ENCODE data around the gene UGGT1. TPM values are rescaled to one million over a fixed set of nuclear protein-coding genes. Genes with fewer than 3 reads are reported as not detected.

Gene UGGT1
- total and polyA plus RNA-seq, 10 donors = 4.0 to 64.6 (median 48.1) TPM

DNA sequence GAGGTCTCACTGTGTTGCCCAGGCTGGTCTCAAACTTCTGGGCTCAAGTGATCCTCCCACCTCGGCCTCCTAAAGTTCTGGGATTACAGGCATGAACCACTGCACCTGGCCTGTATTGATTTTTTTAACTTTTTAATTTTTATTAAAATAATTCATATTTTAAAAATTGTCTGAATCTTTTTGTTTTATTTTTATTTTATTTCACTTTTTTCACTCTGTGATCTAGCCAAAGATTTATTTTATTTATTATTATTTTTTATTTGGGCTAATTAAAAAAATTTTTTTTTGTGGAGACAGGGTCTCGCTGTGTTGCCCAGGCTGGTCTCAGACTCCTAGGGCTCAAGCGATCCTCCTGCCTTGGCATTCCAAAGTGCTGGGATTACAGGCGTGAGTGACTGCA, 14.1 kb downstream of the UGGT1 start:
- 96 to 99% (median 98%) methylated on average over 4 of the region's 4 CpGs for WGBS, 5 donors
- H3K27me3 ChIP-seq (replicated peaks in 1 of 7) = no peaks in the 10 kb centered on the region
- H3K4me3 ChIP-seq = no peak overlapping the region
- no peak for TF ChIP-seq POLR2AphosphoS5 (IDR thresholded peaks at IDR 0.05)
- no peak for TF ChIP-seq POLR2A (IDR thresholded peaks at IDR 0.05)
- TF ChIP-seq, protein P1, sequence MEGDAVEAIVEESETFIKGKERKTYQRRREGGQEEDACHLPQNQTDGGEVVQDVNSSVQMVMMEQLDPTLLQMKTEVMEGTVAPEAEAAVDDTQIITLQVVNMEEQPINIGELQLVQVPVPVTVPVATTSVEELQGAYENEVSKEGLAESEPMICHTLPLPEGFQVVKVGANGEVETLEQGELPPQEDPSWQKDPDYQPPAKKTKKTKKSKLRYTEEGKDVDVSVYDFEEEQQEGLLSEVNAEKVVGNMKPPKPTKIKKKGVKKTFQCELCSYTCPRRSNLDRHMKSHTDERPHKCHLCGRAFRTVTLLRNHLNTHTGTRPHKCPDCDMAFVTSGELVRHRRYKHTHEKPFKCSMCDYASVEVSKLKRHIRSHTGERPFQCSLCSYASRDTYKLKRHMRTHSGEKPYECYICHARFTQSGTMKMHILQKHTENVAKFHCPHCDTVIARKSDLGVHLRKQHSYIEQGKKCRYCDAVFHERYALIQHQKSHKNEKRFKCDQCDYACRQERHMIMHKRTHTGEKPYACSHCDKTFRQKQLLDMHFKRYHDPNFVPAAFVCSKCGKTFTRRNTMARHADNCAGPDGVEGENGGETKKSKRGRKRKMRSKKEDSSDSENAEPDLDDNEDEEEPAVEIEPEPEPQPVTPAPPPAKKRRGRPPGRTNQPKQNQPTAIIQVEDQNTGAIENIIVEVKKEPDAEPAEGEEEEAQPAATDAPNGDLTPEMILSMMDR (IDR thresholded peaks at IDR 0.05 in 8 of 11, conservative IDR thresholded peaks at IDR 0.05 in 3 of 11) = no peak
- DNase-seq = no peak
- H3K9me3 ChIP-seq = no peaks in the 10 kb centered on the region
- H3K27ac ChIP-seq = no peak overlapping the region
- peaks cover 0 to 100% (median 45%) of the 10 kb centered on the region in 6 donors for H3K36me3 ChIP-seq
- peaks cover 0 to 24% (median 0%) of the 10 kb centered on the region in 6 donors for H3K4me1 ChIP-seq
- intact Hi-C loops (cut with DNase I; ENCODE audit: low total_unique reads) = no loop called here

DNA sequence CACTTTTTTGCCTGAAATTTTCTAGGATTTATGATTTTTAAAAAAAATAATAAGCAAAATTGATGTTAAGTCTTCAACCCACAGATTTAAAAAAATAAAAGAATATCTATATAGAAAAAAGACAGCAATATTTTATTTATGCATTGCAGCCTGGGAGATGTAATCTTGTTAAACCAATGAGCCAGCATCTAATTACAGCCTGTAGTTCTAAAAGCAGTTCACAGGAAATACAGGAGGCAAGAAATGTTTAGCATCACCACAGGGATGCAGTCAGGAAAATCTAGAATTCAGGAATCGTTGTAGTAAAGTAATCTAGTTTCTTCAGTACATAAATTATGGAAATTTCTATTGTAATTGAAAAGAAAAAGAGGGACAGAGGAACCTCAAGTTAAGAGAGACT, 17.2 kb downstream of the UGGT1 start:
- no peak overlapping the region for H3K27ac ChIP-seq
- H3K9me3 ChIP-seq = no peaks in the 10 kb centered on the region
- DNase-seq = no peak
- WGBS, 5 donors = 81 to 100% (median 91%) methylated on average over 1 of the region's 1 CpG
- peaks cover 3 to 100% (median 51%) of the 10 kb centered on the region in 6 donors for H3K36me3 ChIP-seq
- no peaks in the 10 kb centered on the region for H3K27me3 ChIP-seq (replicated peaks in 1 of 7)
- peaks cover 0 to 16% (median 0%) of the 10 kb centered on the region in 6 donors for H3K4me1 ChIP-seq
- intact Hi-C loops (cut with DNase I; ENCODE audit: low total_unique reads) = no loop called here
- H3K4me3 ChIP-seq = no peak overlapping the region
- no peak for TF ChIP-seq POLR2AphosphoS5 (IDR thresholded peaks at IDR 0.05)
- no peak for TF ChIP-seq POLR2A (IDR thresholded peaks at IDR 0.05)
- TF ChIP-seq, protein P1 (IDR thresholded peaks at IDR 0.05 in 8 of 11, conservative IDR thresholded peaks at IDR 0.05 in 3 of 11) = no peak

DNA sequence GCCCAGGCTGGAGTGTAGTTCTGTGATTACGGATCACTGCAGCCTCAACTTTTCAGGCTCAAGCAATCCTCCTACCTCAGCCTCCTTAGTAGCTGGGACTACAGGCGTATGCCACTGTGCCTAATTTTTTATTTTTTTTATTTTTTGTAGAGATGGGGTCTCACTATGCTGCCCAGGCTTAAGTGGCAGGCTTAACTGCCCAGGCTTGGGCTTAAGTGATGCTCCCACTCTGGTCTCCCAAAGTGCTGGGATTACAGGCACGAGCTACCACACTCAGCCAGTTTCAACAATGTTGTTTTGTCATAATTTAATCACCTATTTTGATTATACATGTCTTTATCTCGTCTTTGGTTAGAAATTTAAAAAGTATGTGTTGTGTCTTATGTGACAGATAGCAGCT, 18.2 kb downstream of the UGGT1 start:
- WGBS, 5 donors = 94 to 98% (median 95%) methylated on average over 4 of the region's 4 CpGs
- Histone ChIP-seq H3K36me3 (peaks cover 3 to 97% (median 57%) of the 10 kb centered on the region in 6 donors), H3K4me3 (no peak overlapping the region), H3K27ac (no peak overlapping the region), H3K9me3 (no peaks in the 10 kb centered on the region), H3K27me3 (replicated peaks in 1 of 7) (no peaks in the 10 kb centered on the region), H3K4me1 (peaks cover 0 to 6% (median 0%) of the 10 kb centered on the region in 6 donors)
- TF ChIP-seq, protein P1 (IDR thresholded peaks at IDR 0.05 in 8 of 11, conservative IDR thresholded peaks at IDR 0.05 in 3 of 11) = no peak
- TF ChIP-seq POLR2AphosphoS5 (IDR thresholded peaks at IDR 0.05) = no peak
- no peak for DNase-seq
- intact Hi-C loops (cut with DNase I; ENCODE audit: low total_unique reads) = no loop called here

DNA sequence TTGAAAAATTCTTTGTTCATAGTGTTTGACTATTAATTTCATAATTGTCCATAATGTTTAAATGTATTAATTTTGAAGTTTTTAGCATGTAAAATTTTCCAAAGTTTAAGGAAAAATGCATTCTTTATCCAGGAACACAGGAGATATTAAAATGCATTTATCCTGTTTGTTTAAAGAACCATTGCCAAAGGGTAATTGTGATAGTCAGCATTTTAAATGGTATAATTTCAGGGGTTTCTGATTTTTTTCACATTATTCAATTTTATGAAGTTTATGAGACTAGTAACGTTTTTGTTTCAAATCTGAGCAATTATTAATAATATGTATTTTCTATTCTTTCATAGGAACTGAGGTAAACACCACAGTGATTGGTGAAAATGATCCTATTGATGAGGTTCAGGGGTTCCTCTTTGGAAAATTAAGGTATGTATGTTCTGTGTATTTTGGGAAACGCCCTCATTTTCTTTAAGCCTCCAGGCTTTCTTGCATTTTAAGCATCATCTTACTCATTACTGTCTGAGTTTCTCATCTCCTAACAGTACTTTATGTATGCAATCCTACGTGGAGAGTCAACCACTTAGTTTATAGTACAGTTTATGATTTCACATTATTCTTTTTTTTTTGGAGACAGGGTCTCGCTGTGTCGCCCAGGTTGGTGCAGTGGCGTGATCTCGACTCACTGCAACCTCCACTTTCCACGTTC, 25.1 kb downstream of the UGGT1 start:
- H3K4me3 ChIP-seq = no peak overlapping the region
- H3K27me3 ChIP-seq (replicated peaks in 1 of 7) = no peaks in the 10 kb centered on the region
- H3K4me1 ChIP-seq = no peaks in the 10 kb centered on the region
- 85 to 87% (median 86%) methylated on average over 8 of the region's 8 CpGs for WGBS, 5 donors
- DNase-seq = no peak
- H3K27ac ChIP-seq = no peak overlapping the region
- intact Hi-C loops (cut with DNase I; ENCODE audit: low total_unique reads) = no loop called here
- peaks cover 0 to 97% (median 83%) of the 10 kb centered on the region in 6 donors for H3K36me3 ChIP-seq
- TF ChIP-seq POLR2A (IDR thresholded peaks at IDR 0.05) = no peak
- TF ChIP-seq POLR2AphosphoS5 (IDR thresholded peaks at IDR 0.05) = no peak
- TF ChIP-seq, protein P1 (IDR thresholded peaks at IDR 0.05 in 8 of 11, conservative IDR thresholded peaks at IDR 0.05 in 3 of 11) = no peak
- H3K9me3 ChIP-seq = no peaks in the 10 kb centered on the region

Measured in spleen (tissue), 11 donors.